ENCODE results near the gene NPIPA5. TPM values are rescaled to one million over a fixed set of nuclear protein-coding genes. Genes with fewer than 3 reads are reported as not detected.
"Not testable (repeated sequence)": the region's sequence is repeated elsewhere in the genome, so short reads cannot be mapped to it uniquely, and the experiment has no call there.

The NPIPA5 gene
- total RNA-seq (ENCODE audit: unreplicated experiment): 1.2 TPM
- long read RNA-seq: 0 reads

DNA sequence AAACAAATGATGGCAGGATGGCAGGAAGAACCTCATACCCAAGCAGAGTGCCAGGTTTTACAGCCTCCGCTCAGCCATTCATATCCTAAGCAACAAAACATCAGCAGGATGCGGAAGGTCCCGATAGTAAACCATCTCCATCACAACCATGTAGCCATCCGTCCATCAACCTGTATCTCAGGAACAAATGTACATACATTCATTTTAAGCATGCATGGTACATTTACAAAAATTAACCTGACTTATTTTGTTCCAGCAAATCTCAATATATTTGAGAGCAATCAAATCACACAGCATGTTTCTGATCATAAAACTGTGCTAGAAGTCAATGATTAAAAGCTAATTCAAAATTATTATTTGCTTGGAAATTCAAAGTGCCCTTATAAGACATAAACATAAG, at the start of gene NPIPA5:
TSS of gene NPIPA5 (minus strand) at position 101 of the 400 bp plus-strand sequence. CDS start at position 101, 0 bp downstream.
- H3K4me3 Mint-ChIP-seq (ENCODE audit: unreplicated experiment); H3K4me1 Mint-ChIP-seq (ENCODE audit: low read depth, unreplicated experiment); H3K27ac Mint-ChIP-seq (ENCODE audit: unreplicated experiment); H3K36me3 Mint-ChIP-seq (ENCODE audit: unreplicated experiment); H3K27me3 Mint-ChIP-seq (ENCODE audit: unreplicated experiment); DNase-seq; H3K9me3 Mint-ChIP-seq (ENCODE audit: unreplicated experiment): not testable (repeated sequence)

GRCh38 chr16:15427648-15428239, 49.6 kb upstream of the NPIPA5 start:
- Mint-ChIP-seq H3K27ac (ENCODE audit: unreplicated experiment) (no peak overlapping the region), H3K4me3 (ENCODE audit: unreplicated experiment) (no peak overlapping the region), H3K36me3 (ENCODE audit: unreplicated experiment) (peaks cover 4% of the 10 kb centered on the region), H3K27me3 (ENCODE audit: unreplicated experiment) (peaks cover 2% of the 10 kb centered on the region), H3K9me3 (ENCODE audit: unreplicated experiment) (no peaks in the 10 kb centered on the region), H3K4me1 (ENCODE audit: low read depth, unreplicated experiment) (no peaks in the 10 kb centered on the region)
- TF ChIP-seq CTCF (IDR thresholded peaks at IDR 0.05; ENCODE audit: partially characterized antibody, unreplicated experiment): peak; percentile 39
- DNase-seq: peak; percentile 47

- TF ChIP-seq CTCF (IDR thresholded peaks at IDR 0.05; ENCODE audit: partially characterized antibody, unreplicated experiment): no peak
- Mint-ChIP-seq H3K4me1 (ENCODE audit: low read depth, unreplicated experiment) (no peaks in the 10 kb centered on the region), H3K27ac (ENCODE audit: unreplicated experiment) (no peak overlapping the region), H3K9me3 (ENCODE audit: unreplicated experiment) (no peaks in the 10 kb centered on the region), H3K27me3 (ENCODE audit: unreplicated experiment) (peaks cover 3% of the 10 kb centered on the region), H3K4me3 (ENCODE audit: unreplicated experiment) (no peak overlapping the region), H3K36me3 (ENCODE audit: unreplicated experiment) (peaks cover 4% of the 10 kb centered on the region)
- DNase-seq: no peak
Observed at GRCh38 chr16:15426796-15427195, 48.7 kb upstream of the NPIPA5 start.

DNA sequence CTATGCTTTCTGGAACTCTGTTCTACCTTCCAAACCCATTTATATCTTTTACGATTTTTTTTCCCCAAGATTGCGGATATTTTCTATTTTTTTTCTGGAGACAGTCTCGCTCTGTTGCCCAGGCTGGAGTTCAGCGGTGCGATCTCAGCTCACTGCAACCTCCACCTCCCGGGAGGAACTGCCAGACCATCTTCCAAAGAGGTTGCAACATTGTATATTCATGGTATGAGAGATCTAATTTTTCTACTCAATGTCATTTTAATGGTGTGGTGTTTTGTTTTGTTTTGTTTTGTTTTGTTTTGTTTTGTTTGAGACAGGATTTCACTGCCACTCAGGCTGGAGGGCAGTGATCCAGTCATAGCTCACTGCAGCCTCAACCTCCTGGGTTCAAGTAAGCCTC, 47.8 kb upstream of the NPIPA5 start:
- Mint-ChIP-seq H3K27me3 (ENCODE audit: unreplicated experiment) (peaks cover 3% of the 10 kb centered on the region), H3K9me3 (ENCODE audit: unreplicated experiment) (no peaks in the 10 kb centered on the region)
- TF ChIP-seq CTCF (IDR thresholded peaks at IDR 0.05; ENCODE audit: partially characterized antibody, unreplicated experiment): no peak

DNA sequence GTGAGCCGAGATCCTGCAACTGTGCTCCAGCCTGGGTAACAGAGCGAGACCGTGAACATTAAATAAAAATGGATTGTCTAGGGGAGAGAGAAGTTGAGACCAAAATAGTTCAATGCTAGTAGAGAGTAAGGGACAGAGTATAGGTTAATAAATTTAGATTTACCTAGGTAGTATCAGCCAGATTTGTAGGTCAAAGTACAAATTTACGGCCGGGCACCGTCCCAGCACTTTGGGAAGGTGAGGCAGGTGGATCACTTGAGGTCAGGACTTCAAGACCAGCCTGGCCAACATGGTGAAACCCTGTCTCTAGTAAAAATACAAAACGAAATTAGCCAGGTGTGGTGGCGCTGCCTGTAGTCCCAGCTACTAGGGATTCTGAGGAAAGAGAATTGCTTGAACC, 44.1 kb upstream of the NPIPA5 start:
- no peak for DNase-seq
- H3K9me3 Mint-ChIP-seq (ENCODE audit: unreplicated experiment): no peaks in the 10 kb centered on the region
- no peak overlapping the region for H3K27ac Mint-ChIP-seq (ENCODE audit: unreplicated experiment)

More for the DNA sequence above, 47.8 kb upstream of the NPIPA5 start:
- no peak overlapping the region for H3K27ac Mint-ChIP-seq (ENCODE audit: unreplicated experiment)
- no peaks in the 10 kb centered on the region for H3K4me1 Mint-ChIP-seq (ENCODE audit: low read depth, unreplicated experiment)
- peaks cover 4% of the 10 kb centered on the region for H3K36me3 Mint-ChIP-seq (ENCODE audit: unreplicated experiment)
- DNase-seq: no peak
- no peak overlapping the region for H3K4me3 Mint-ChIP-seq (ENCODE audit: unreplicated experiment)

DNA sequence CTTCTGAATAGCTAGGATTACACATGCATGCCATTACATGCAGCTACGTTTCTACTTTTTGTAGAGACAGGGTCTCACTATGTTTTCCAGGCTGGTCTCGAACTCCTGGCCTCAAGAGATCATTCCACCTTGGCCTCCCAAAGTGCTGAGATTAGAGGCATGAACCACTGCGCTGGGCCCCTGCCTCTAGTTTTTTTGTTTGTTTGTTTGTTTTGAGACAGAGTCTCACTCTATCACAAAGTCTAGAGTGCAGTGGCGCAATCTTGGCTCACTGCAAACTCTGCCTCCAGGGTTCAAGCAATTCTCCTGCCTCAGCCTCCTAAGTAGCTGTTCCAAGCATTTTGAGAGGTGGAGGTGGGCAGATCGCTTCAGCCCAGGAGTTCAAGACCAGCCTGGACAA, 43.6 kb upstream of the NPIPA5 start:
- DNase-seq; H3K4me1 Mint-ChIP-seq (ENCODE audit: low read depth, unreplicated experiment); H3K4me3 Mint-ChIP-seq (ENCODE audit: unreplicated experiment); H3K9me3 Mint-ChIP-seq (ENCODE audit: unreplicated experiment); H3K36me3 Mint-ChIP-seq (ENCODE audit: unreplicated experiment); H3K27me3 Mint-ChIP-seq (ENCODE audit: unreplicated experiment); H3K27ac Mint-ChIP-seq (ENCODE audit: unreplicated experiment): not testable (repeated sequence)

More for the DNA sequence above, 44.1 kb upstream of the NPIPA5 start:
- TF ChIP-seq CTCF (IDR thresholded peaks at IDR 0.05; ENCODE audit: partially characterized antibody, unreplicated experiment): no peak
- H3K27me3 Mint-ChIP-seq (ENCODE audit: unreplicated experiment): peaks cover 3% of the 10 kb centered on the region
- H3K4me3 Mint-ChIP-seq (ENCODE audit: unreplicated experiment): no peak overlapping the region
- H3K36me3 Mint-ChIP-seq (ENCODE audit: unreplicated experiment): peaks cover 4% of the 10 kb centered on the region
- H3K4me1 Mint-ChIP-seq (ENCODE audit: low read depth, unreplicated experiment): no peaks in the 10 kb centered on the region
